Astrocyte of the cerebellum (primary cell): ENCODE results near the gene PRAMEF26.
"Not testable (repeated sequence)": the region's sequence is repeated elsewhere in the genome, so short reads cannot be mapped to it uniquely, and the experiment has no call there.

Experiments used
- DNase-seq: peaks from one replicate; pipeline ENCODE4 v3.0.0-alpha.2; 2011; ENCODE audit warnings: low read depth
- H3K4me3 ChIP-seq: 2 replicates; pipeline ENCODE4 v1.5.1; 2011; ENCODE audit warnings: mild to moderate bottlenecking, low read depth, low read length, moderate library complexity
- in situ Hi-C: cut with HindIII; loops from 2 replicates; pipeline ENCODE4 v1.10.0; 2017; ENCODE audit warnings: low sequenced_read_pairs

Gene PRAMEF26

DNA sequence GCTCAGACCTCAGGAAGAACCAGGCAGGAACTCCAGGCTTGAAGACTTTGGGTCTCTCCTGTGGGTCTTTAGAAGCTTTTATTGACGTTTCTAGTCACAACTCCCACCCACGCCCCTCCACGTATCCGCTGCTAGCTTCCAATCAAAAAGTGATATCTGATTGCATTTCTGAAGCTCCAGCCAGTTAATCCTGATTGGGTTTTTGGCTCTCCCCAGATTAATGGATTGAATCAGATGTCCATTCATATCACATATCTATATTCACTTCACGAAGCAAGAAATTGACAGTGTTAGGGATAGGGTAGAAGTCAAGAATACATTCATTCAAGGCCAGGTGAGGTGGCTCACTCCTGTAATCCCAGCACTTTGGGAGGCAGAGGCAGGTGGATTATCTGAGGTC, at the start of gene PRAMEF26:
Gene PRAMEF26 (minus strand): TSS at position 101 of the 400 bp plus-strand sequence. CDS start 2,914 bp downstream, outside the sequence.
- in situ Hi-C loops, H3K4me3 ChIP-seq, DNase-seq: not testable (repeated sequence)

DNA sequence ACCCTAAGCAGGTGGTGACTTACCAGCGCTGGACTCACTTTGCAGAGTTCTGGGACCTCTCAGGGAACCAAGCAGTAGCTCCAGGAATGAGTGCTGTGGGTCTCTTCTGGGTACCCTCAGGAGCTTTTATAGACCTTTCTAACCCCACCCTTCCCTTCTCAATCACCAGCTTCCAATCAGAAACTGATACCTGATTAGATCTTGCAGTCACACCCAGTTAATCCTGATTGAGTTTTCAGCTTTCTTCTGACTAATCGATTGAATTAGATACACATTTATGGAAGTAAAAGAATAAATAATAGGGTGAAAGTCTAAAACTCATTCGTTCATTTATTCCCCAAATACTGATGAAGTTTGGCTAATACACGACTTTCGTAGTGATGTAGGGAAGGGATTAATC, 45.5 kb upstream of the PRAMEF26 start, which contains the start of gene PRAMEF13:
Gene PRAMEF13 (minus strand): TSS at position 101 of the 400 bp plus-strand sequence. CDS start 1,820 bp downstream, outside the sequence.
- DNase-seq, in situ Hi-C loops, H3K4me3 ChIP-seq: not testable (repeated sequence)

- not testable (repeated sequence) for DNase-seq
Observed at GRCh38 chr1:13171548-13171947, 15.7 kb upstream of the PRAMEF26 start, which contains the start of gene PRAMEF9. Gene PRAMEF9, plus strand, starts transcription at chr1:13171848. Its CDS starts 3,433 bp downstream, at chr1:13175281.

DNA sequence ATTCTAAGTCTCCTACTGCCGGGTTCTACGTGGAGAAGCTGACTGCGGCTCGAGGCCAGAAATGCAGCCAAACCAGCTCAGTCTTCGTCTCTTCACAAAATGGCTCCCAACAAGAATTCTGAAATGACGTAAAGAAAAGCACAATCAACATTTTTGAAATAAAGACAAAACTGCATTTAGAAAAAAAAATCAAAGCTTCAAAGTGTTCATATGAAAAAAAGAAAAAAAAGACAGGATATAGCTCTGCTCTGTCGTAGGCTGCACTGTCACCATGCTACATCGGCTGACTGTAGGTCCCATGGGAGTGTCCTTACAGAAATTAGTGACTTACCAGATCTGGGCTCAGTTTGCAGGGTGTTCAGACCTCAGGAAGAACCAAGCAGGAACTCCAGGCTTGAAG, 9.7 kb upstream of the PRAMEF26 start, which contains the start of gene HNRNPCL4:
Gene HNRNPCL4 (minus strand): TSS at position 101 of the 400 bp plus-strand sequence. CDS start 164 bp downstream, outside the sequence.
- H3K4me3 ChIP-seq, DNase-seq, in situ Hi-C loops: not testable (repeated sequence)

More at GRCh38 chr1:13171548-13171947, 15.7 kb upstream of the PRAMEF26 start, which contains the start of gene PRAMEF9:
- H3K4me3 ChIP-seq, in situ Hi-C loops: not testable (repeated sequence)

- in situ Hi-C loops, DNase-seq, H3K4me3 ChIP-seq: not testable (repeated sequence)
Observed at GRCh38 chr1:13116754-13117153, 39.1 kb downstream of the PRAMEF26 start, which contains the start of gene HNRNPCL2. Gene HNRNPCL2, minus strand, starts transcription at chr1:13116854. Its CDS starts 454 bp downstream, at chr1:13116400.
